ENCODE results near the gene AP2A2. TPM values are rescaled to one million over a fixed set of nuclear protein-coding genes. Genes with fewer than 3 reads are reported as not detected.

The AP2A2 gene
- total RNA-seq, 4 donors from 2014 or later, result 70.5 to 130 (median 102) TPM

DNA sequence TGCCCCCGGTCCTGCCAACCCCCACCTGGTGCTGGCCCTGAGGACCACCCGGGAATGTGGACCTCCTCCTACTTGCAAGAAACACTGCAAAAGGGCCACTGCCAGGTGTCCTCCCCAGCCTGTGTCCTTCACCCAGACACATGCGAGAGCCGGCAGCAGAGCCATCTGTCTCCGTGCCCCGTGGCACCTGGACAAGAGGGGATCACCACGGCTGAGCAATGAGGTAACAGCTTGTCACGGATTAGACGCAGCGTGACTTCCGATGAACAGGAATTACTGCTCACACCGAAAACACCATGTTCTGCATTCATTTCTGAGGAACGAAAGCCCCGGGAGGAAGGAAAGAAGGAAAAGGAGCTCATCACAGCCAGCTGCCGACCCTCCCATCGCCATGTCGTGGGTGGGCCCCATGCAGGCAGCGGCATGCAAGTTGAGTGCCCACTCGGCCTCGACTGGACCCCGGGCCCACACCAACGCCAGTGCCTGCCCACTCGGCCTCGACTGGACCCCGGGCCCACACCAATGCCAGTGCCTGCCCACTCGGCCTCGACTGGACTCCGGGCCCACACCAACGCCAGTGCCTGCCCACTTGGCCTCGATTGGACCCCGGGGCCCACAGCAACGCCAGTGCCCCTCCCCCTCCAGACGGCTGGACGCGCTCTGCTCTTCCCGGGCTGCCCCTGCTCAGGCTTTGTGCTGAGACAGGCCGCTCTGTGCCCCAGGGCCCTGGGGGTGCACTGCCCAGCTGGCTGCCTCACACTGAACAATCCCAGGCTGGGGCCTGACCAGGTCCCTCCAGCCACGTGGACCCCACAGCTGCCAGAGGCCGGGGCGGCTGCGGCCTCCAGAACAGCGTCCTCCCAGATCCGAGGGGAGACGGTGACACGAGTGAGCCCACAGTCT, 37.1 kb upstream of the AP2A2 start:
- no peaks in the 10 kb centered on the region for H3K9me3 ChIP-seq
- in situ Hi-C loops (cut with MboI; ENCODE audit: low pct_ligation_motif_present in 1 of 4, low pct_unique_long_range_greater_than_20kb in 1 of 4, low sequenced_read_pairs in 3 of 4), result loop anchor here in 1 of 4 donors (25.0 kb wide), 1 partner anchor 624 kb away; no protein-coding TSS in a partner anchor
- DNase-seq, result no peak
- H3K4me1 ChIP-seq, result no peaks in the 10 kb centered on the region
- TF ChIP-seq POLR2AphosphoS5 (IDR thresholded peaks at IDR 0.05), result no peak
- no peak for TF ChIP-seq EP300 (IDR thresholded peaks at IDR 0.05; ENCODE audit: low read depth)
- no peak for TF ChIP-seq CTCF (IDR thresholded peaks at IDR 0.05)
- no peak for TF ChIP-seq POLR2A (IDR thresholded peaks at IDR 0.05)
- WGBS, 2 donors (ENCODE audit: low coverage in 1 of 2), result 89 to 93% methylated on average over 11 to 43 of the region's 45 CpGs
- no peak overlapping the region for H3K4me3 ChIP-seq
- H3K36me3 ChIP-seq, result no peaks in the 10 kb centered on the region
- intact Hi-C loops (cut with DNase I; ENCODE audit: low total_unique reads), result no loop called here
- H3K27me3 ChIP-seq, result no peaks in the 10 kb centered on the region
- H3K27ac ChIP-seq, result no peak overlapping the region

GRCh38 chr11:889257-889656, 36.4 kb upstream of the AP2A2 start:
- DNase-seq, result no peak
- H3K27me3 ChIP-seq, result no peaks in the 10 kb centered on the region
- H3K4me1 ChIP-seq, result no peaks in the 10 kb centered on the region
- no peaks in the 10 kb centered on the region for H3K9me3 ChIP-seq
- H3K4me3 ChIP-seq, result no peak overlapping the region
- intact Hi-C loops (cut with DNase I; ENCODE audit: low total_unique reads) (no loop called here), in situ Hi-C loops (cut with MboI; ENCODE audit: low pct_ligation_motif_present in 1 of 4, low pct_unique_long_range_greater_than_20kb in 1 of 4, low sequenced_read_pairs in 3 of 4) (loop anchor here in 1 of 4 donors (25.0 kb wide), 1 partner anchor 623 kb away; no protein-coding TSS in a partner anchor)
- H3K36me3 ChIP-seq, result no peaks in the 10 kb centered on the region
- 91% methylated on average over 13 of the region's 13 CpGs; no CpG with 5 or more reads in 1 of the 2 donors for WGBS, 2 donors (ENCODE audit: low coverage in 1 of 2)
- no peak overlapping the region for H3K27ac ChIP-seq
- TF ChIP-seq CTCF (IDR thresholded peaks at IDR 0.05) (no peak), EP300 (IDR thresholded peaks at IDR 0.05; ENCODE audit: low read depth) (no peak), POLR2A (IDR thresholded peaks at IDR 0.05) (no peak), POLR2AphosphoS5 (IDR thresholded peaks at IDR 0.05) (no peak)

- no peaks in the 10 kb centered on the region for H3K36me3 ChIP-seq
- no peaks in the 10 kb centered on the region for H3K27me3 ChIP-seq
- DNase-seq, result no peak
- H3K9me3 ChIP-seq, result no peaks in the 10 kb centered on the region
- intact Hi-C loops (cut with DNase I; ENCODE audit: low total_unique reads) (no loop called here), in situ Hi-C loops (cut with MboI; ENCODE audit: low pct_ligation_motif_present in 1 of 4, low pct_unique_long_range_greater_than_20kb in 1 of 4, low sequenced_read_pairs in 3 of 4) (loop anchor here in 1 of 4 donors (25.0 kb wide), 1 partner anchor 622 kb away; no protein-coding TSS in a partner anchor)
- no peak overlapping the region for H3K27ac ChIP-seq
- WGBS, 2 donors (ENCODE audit: low coverage in 1 of 2), result 93% methylated on average over 32 of the region's 32 CpGs; no CpG with 5 or more reads in 1 of the 2 donors
- TF ChIP-seq EP300 (IDR thresholded peaks at IDR 0.05; ENCODE audit: low read depth) (no peak), CTCF (IDR thresholded peaks at IDR 0.05) (no peak), POLR2AphosphoS5 (IDR thresholded peaks at IDR 0.05) (no peak), POLR2A (IDR thresholded peaks at IDR 0.05) (no peak)
- H3K4me3 ChIP-seq, result no peak overlapping the region
- no peaks in the 10 kb centered on the region for H3K4me1 ChIP-seq
These were observed 35.8 kb upstream of the AP2A2 start for GRCh38 chr11:889687-890475.
